IPS-NIHi7 (cell line): Measurements from ENCODE around the gene ZBTB22.
A peak's percentile ranks its signal among the peaks of the same experiment; 100 is the strongest.
"Not testable (repeated sequence)": the region's sequence is repeated elsewhere in the genome, so short reads cannot be mapped to it uniquely, and the experiment has no call there.

Experiments used
- DNase-seq: peaks from one replicate; pipeline ENCODE4 v3.0.0; 2012; ENCODE audit warnings: mixed read lengths; ENCODE audit errors: extremely low spot score

ZBTB22 gene

DNA sequence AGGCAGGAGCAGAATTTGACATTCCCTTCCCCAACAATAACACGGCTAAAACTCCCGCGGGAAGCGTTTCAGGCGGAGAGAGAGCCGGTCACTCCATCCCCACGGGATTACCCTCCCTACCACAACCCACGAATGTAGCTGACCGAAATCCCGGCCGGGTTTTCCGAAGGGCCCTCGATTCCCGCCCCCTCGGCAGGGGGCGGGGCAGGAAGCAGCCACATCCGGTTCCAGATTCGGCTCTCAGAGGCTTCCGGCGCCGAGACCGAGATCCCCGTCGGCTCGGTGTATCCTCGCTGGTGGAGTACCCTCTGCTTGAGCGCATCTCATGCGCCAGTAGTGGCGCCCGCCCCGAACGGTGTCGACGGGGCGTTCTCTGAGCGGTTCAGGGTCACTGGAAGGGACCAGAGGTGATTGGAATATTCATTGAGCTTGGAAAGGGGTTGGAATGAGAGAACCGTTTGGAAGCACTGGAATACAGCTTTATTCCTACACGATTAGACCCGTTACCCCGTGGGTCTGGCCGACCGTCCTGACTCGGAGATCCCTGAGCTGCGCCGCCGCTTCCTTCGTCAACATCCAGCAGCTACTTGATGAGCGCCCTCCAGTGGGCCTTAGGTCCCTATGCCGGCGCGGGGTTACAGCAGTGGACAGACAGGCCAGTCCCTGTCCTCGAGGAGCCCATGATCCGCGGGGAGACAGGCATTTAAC is 18.2 kb downstream of the ZBTB22 start:
- peak; percentile 78 for DNase-seq

DNA sequence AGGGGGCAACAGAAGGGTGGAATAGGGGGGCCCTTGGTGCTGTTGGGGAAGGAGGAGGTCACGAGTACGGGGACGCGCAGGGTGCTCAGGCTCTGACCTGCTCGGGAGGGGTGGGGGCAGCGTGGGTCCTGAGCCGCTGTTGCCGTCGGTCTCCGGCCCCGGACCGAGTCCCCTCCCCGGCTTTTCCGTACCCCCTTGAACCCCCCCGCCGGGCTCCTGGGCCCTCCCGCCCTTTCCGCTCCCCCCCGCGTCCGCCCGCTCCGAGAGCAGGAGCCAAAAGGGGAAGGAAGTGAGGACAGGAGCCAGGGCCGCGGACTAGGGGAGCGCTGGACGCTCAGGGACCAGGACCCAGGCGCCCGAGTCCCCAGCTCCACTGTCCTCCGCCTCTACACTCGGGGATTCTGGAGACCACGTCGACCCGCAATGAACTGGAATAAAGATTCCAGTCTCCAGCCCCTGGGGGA is 18.7 kb downstream of the ZBTB22 start, which contains the start of gene RGL2:
Gene RGL2, minus strand, starts transcription at position 170 of the 464 bp plus-strand sequence. CDS start 332 bp downstream, outside the sequence.
- peak; percentile 31 for DNase-seq

DNA sequence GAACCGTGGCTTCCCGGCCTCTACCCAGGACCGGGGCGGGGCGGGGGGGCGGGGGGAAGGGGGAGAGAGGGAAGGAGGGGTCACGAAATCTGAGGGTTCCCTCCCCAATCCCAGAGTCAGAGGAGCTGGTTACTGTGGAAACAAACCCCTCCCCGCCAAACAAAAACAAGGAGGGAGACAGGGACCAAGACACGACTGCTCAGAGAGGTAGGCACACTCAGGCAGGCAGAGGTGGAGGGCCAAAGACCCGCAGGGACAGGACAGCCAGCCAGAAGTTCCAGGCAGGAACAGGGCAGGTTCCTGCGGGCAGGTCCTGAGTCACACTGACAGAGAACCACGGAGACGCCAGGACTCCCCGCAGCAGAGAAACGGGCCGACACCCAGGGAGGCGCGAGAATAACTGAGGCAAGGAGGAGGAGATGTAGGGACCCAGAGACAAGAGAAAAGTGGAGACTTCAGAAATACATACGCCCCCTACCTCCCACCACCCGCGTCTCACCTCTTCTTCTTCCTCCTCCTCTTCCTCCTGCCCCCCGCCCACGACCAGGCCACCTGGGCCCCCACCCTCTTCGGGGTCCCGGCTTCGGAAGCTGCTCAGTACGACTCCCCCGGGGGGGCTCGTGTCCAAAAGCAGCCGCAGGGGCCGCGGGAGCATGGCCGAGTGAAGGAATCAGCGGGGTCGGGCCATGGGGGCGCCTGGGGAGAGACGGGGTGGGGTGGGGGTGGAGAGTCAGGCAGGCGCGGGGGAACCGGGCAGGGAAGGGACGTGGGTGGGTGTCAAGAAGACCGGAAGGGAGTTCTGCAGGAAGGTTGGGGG is 19.4 kb downstream of the ZBTB22 start:
- DNase-seq: peak; percentile 82

DNA sequence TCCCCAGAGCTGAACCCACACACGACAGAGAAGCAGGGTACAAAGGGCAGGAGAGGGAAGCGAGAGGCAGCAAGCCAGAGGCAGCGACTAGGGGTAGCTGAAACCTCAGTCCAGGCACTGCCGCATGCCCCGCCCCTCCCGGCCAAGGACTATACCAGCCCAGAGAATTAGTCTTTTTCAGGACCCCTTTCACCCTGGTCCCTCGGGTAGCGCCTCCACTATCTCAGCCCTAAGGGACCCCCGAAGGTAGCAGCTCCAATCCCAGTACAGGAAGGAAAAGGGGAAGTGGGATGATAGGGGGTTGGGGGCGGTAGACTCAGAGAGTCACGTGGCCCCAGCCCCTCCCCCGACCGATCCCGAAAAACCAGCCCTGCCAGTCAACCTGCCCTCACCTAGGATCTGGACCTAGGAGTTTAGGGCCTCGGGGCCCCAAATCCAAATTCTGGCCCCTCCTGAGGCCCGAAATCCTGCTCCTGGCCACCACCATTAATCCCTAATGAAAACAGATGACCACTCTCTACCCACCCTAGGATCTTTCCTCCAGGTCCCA is 20.1 kb downstream of the ZBTB22 start:
- DNase-seq: peak; percentile 82

- DNase-seq: no peak
Observed at GRCh38 chr6:33296797-33297405, 20.6 kb downstream of the ZBTB22 start.

- DNase-seq: no peak
Observed at GRCh38 chr6:33295621-33296369, 21.7 kb downstream of the ZBTB22 start.

- DNase-seq: no peak
Observed at GRCh38 chr6:33294086-33294823, 23.3 kb downstream of the ZBTB22 start.

GRCh38 chr6:33292996-33293682 is 24.4 kb downstream of the ZBTB22 start:
- no peak for DNase-seq

DNA sequence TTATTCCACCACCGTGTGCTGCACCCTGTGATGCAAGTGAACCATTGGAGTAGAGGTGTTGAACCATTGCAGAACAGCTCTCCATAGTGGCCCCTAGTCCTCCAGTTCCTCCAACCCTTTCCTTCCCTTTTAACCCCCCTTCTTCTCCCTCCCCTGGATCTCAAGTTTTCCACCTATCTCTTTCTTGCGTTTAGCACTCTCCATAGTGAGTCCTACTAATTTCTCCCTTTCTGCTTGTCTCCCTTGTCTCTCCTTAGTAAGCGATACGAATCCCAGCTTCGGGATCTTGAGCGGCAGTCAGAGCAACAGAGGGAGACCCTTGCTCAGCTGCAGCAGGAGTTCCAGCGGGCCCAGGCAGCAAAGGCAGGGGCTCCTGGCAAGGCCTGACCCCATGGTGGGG is 27.1 kb downstream of the ZBTB22 start:
- DNase-seq: no peak

DNA sequence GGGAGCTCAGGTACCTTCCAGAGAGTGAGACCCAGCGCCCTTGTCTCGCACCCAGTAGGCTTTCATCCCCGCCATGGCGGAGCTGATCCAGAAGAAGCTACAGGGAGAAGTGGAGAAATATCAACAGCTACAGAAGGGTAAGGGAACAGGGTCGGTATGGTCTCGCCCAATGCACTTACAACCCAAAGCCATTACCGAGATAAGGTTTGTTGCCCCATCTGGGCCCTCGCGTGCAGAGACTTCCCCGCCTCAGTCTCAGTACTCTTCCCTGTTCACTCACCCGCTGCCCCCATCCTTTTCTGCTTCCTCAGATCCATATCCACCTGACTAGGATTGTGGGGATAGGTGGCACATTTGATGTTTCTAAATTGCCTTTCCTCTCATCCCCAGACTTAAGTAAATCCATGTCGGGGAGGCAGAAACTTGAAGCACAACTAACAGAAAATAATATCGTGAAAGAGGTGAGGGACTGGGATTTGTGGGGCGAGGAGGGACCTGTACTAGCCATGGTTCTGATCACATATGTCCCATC is 27.7 kb downstream of the ZBTB22 start:
- no peak for DNase-seq

DNA sequence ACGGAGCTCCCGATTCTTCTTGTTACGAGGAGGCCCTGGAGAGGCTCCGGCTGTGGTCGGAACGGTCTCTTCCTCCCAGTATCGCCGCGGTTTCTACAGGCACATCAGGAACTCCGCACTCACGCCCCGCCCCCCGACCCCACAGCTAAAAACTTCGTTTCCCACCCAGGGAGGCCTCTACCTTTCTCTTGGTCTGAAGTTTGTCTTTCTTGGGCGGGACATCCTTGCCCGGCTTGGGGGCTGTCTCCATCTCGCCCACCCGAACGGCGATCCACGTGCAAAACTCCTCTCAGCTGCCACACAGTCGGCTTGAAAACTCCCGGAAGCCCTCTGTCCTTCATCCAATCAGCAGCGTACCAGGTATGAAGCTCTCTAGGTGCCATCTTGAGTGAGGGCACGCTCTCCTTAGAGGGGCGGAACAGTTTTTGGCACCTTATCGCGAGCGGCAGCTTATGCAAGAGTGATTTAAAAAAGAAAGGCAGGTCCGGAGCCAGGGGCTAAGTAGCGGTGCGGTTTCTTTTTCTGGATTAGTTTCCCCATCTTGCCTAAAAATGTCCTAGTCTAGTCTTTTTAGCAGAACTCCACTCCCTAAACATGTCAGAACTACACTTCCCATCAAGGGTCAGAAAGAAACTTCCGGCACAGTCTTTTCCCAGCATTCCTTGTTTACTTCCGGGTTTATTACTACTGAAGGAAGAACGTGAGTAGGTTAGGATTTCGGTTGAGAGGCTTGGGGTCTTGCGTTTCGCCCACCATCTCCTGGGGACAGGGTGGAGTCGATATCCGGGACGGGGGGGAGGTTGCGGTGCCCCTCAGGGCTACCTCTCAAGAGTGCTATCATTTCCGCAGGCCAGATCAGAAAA is 28.4 kb downstream of the ZBTB22 start, which contains the start of the genes PFDN6 and WDR46:
Gene PFDN6, plus strand, starts transcription at position 681 of the 863 bp plus-strand sequence. CDS start 256 bp downstream, outside the sequence.
Gene WDR46, minus strand, starts transcription at position 319 of the 863 bp plus-strand sequence. Its CDS starts 69 bp downstream, at position 250.
- DNase-seq: peak; percentile 89

DNA sequence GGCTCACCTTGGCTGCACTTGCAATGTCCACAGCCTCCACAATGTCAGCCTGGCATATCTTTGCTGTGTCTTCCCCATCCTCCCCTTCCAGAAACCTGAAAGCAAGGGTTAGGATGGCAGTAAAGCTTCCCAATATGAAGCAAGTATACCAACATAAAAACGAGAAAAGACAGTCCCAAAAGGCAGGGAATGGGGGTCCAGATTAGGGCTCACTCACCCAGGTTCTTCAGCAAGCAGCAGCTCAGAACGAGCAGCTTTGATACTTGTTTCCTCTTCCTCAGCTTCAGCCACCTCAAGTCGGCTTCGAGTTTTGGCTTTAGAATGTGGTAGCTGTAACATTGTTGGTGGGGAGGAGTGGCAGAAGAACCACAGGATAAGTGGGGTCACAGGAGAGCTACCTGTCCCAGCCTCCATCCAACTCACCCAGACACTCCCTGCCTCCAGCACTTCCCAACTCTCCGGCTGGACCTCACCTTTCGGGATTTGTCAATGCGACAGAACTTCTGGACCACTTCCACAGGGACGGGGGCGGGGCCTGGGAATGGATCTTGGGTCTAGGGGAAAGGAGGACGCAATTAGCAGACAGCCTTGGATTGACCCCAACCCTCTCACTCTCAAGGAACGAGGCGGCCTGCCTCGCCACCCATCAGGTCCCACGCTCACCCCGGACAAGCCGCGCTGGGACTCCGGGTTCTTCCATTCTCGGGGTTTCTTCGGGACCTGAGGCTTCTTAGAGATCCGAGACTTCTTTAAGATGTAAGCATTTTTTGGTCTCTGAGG is 29.2 kb downstream of the ZBTB22 start:
- no peak for DNase-seq

DNA sequence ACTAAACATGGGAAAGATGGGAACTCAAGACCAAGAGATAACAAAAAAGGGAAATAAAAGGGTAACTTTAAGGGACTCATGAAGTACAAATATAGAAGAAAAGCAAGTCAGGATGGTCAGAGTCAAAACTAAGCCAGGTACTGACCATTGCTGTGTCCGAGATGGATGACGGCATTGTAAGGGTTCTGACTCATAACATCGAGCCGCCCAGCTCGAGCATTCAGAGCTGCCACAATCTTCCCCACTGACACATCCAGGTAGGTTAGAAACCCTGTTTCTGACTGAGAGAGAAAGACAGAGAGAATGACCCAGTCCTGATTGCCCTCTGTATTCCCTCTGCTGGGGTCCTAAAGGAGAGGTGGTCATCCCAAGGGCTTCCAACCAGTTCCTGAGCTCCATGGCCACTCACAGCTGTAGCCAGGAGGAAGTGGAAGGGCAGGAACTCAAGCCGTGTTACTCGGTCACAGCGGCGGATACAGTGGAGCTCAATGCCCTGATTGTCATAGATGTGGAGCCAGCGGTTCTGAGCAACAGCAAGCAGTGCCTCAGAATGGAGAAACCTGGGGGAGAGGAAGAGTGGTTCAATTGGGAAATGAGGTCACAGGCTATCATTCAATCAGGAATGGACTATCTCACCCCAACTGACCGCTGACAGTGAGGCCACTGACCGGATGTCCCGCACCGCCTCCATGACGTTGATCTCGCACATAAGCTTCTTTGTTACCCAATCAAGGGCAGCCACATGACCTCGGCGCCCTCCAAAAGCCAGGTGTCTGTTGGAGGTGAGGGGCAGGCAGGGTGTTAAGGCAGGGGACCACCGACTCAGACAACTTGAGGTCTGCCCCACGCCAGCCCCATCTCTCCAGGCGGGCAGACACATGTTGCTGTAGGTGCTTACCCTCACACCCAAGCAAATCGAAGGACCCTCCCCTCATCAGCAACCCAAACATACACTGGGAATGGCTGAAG is 30.3 kb downstream of the ZBTB22 start:
- no peak for DNase-seq

- DNase-seq: not testable (repeated sequence)
Observed at GRCh38 chr6:33285214-33285613, 32.3 kb downstream of the ZBTB22 start.

DNA sequence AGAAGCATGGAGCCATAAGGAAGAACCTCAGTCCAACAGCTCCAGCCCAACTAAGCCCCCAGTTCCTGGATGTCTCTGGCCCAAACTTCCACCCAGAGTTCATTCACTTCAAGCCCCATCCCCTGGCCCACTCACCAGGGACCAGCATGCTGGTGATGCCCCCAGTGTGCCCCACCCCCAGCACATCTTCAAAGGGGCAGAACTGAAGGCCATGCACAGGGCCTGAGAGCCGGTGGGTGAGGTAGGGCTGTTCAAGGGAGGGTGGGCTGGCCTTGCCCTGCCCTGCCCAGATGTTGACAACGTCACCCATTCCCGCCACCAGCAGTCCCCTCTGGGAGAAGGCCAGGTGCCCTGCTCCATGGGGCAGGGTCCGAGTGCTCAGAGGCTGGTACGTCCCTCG is 37.0 kb downstream of the ZBTB22 start:
- no peak for DNase-seq

GRCh38 chr6:33279971-33280511 is 37.5 kb downstream of the ZBTB22 start:
- peak; percentile 75 for DNase-seq
